CD4-positive, alpha-beta T cell treated with Interferon alpha-2 for 1 hour (primary cell): ENCODE results near the gene CTIF.

Experiments used
- DNase-seq, 2 donors: peaks; one replicate each; pipeline ENCODE4 v3.0.0-alpha.2; 2020 to 2022

The CTIF gene

DNA sequence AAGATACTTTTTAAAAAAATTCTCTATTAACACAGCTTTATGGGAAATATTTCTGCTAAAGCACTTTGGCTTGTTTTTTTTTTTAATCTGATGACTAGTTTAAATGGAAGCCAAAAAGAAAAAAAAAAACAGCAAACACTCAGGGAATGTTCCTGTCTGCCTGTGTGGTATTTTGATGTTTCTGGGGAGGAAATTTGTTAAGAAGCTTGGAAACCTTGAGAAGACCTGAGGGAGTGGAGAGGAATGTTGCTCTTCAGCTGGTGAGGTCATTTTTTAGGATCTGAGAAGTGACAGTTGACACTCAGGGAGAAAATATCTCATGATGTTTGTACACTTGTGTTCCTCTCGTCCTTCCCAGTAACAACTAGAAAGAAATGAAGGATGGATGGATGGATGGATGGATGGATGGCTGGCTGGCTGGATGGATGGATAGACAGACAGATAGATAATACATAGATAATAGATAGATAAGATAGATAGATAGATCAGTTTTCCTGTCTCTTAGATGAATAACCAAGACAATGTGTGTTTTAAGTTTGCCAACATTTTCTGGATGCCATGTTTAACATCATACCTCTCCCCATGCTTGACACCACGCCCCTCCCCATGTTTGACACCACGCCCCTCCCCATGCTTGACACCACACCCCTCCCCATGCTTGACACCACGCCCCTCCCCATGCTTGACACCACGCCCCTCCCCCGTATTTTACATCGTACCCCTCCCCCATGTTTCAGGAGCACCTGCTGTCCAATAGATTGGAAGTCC, 84.8 kb downstream of the CTIF start:
- no peak for DNase-seq

DNA sequence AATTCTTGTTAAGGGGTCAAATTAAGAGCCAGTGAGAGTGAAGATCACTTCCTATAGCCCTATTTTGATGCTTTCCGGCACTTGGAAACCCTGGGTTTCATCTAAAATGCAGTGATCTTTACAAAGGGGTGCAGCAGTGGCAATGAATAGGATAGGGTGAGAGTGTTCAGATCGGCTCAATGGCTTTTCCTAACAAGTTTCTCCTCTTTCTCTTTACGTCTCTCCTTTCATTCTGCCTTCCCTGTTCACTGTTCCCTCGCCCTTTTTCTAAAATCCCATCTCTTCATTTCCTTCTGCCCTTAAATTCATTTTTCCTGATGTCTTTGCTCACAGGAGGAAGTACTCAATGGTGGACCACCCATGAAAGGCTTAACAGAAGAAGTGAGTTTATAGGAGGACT, 86.0 kb downstream of the CTIF start:
- no peak for DNase-seq

DNA sequence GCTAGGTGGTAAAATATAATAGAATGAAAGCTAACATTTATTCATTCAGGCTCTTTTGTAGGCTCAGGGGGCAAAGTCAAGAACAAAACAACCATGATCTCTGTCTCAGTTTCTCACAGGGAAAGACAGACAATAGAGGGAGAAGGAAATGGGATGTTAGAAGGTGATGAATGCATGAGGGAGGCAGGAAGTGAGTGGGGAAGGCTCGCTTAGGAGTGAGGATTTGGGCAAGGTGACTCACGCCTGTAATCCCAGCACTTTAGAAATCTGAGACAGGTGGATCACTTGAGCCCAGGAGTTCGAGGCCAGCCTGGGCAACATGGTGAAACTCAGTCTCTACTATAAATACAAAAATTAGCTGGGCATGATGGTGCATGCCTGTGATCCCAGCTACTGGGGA, 88.4 kb downstream of the CTIF start:
- DNase-seq = no peak

DNA sequence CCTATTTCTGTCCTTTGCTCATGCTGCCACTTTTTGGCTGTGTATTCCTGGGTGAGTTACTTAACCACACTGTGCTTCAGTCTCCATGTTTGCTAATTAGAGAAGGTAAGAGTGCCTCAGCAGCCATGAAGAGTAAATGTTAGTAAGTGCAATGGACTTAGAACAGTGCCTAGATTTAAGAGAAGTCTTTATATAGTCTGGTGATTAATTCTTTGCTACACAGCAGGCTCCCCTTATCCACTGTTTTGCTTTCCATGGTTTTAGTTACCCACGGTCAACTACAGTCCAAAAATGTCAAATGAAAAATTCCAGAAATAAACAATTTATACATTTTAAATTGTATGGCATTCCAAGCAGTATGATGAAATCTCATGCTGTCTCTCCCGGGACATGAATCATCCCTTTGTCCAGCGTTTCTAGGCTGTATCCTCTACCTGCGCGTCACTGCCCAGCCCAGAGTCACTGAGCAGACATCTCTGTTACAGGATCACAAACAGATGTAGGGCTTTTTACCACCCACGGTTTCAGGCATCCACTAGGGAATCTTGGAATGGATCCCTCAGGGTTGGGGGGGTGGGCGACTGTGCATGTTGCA, 91.0 kb downstream of the CTIF start:
- no peak for DNase-seq

DNA sequence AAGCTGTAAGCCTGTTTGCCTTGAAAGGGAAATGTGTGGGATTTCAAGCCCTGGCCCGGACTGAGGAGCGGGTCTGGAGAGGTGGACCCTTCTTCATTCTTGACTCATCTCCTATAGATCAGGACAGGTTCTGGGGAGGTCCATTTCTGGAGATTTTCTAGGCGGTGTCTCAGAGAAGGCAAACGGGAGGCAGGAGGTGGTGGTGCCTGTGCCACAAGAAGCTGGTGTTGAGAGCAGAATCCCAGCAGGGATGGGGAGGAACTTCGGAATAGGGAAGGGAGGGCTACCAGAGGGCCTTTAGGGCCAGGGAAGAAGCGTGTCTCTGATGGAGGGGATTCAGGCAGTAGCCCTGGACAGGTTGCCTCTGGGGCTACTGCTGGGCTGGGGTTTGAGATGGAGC, 93.0 kb downstream of the CTIF start:
- DNase-seq = no peak

DNA sequence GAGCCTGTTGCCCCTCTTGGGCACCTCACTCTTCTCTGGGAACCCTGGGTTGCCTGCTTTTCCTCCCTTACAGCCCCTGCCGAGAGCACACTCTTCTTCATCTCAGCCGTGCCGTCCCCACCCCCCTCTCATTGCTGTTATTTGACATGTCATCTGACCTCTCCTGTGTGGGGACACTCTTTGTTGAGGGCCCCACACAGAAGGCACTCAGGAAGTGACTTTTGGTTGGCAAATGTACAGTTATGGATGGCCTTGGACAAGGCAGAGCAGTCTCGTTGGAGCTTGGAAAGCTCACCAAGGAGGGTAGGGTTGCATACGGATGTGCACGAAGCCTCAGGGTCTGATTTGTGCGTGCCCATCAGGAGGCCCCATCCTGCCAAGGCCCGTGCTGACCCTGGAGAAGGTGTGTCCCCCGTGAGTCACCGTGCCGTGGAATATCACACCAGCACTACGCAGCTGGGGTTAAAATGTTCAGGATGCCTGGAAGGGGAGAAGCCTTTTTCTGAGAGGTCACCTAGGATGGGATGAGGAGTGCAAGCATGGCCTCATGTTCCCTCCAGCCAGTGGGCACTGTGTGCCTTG, 93.9 kb downstream of the CTIF start:
- DNase-seq = no peak

DNA sequence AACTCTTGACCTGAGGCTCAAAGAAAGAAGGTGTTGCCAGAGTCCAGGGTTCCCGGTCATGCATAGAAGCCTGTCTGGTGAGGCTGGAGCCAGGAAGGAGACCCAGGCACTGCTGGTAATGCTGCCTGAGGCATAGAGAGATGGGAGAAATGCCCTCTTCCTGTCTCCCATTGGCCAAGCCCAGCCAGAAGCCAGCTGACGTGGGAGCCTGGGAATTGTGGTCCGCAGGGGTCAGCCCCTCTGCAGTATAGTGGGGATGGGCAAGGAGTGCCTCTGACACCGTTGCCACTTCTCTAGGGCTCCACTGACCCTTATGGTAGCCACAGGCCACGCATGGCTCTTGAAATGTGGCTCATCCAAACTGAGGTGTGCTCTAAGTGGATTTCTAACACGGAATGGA, 95.7 kb downstream of the CTIF start:
- no peak for DNase-seq

DNA sequence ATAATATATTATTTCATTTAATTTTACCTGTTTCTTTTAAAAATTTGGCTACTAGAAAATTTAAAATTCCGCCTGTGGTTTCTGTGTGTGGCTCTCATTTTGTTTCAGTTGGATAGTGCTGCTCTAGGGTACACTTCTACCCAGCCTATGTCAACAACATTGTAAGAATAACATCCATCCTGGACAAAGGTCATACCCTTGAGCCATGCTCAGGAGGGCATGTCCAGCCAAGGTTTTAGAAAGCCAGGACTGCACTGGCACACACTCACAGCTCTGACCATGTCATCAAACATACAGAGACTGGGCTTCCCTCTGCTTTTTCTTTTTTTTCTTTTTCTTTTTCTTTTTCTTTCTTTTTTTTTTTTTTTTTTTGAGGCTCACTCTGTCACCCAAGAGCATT, 96.1 kb downstream of the CTIF start:
- no peak for DNase-seq

DNA sequence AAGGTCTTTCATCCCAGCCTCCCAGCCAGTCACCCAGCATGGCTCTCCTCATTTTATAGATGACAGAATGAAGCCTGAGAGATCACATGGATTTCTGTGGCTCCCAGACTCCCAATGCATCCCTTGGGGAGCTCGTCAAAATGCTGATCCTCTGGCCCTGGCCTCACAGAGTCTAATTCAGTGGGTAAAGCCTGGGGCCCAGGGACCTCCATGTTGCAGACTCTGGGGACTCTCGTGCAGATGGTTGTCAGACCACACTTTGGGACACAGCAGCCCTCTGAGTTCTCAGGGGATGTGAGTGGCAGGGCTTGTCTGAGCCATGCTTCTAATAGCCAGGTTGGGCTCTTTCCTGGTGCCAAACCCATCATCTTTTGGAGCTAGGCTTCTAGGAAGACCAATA, 97.0 kb downstream of the CTIF start:
- no peak for DNase-seq

DNA sequence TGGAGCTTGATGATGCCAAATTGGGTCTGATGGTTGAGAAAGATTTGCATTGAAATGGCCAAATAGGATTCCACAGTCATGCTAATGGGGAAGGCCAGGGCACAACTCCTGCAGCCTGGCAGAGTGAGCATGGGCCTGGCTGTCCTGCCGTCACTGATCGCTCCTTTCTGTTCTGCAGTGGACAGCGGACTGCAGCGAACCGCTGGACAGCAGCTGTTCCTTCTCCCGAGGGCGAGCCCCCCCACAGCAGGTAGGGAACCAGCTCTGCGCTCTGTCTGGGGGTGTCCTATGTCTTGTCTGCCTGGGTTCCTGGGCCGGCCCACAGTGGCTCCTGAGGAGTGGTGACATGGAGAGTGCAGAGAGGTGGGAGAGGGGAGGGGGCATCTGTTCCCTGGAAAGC, 97.6 kb downstream of the CTIF start:
- DNase-seq = no peak

DNA sequence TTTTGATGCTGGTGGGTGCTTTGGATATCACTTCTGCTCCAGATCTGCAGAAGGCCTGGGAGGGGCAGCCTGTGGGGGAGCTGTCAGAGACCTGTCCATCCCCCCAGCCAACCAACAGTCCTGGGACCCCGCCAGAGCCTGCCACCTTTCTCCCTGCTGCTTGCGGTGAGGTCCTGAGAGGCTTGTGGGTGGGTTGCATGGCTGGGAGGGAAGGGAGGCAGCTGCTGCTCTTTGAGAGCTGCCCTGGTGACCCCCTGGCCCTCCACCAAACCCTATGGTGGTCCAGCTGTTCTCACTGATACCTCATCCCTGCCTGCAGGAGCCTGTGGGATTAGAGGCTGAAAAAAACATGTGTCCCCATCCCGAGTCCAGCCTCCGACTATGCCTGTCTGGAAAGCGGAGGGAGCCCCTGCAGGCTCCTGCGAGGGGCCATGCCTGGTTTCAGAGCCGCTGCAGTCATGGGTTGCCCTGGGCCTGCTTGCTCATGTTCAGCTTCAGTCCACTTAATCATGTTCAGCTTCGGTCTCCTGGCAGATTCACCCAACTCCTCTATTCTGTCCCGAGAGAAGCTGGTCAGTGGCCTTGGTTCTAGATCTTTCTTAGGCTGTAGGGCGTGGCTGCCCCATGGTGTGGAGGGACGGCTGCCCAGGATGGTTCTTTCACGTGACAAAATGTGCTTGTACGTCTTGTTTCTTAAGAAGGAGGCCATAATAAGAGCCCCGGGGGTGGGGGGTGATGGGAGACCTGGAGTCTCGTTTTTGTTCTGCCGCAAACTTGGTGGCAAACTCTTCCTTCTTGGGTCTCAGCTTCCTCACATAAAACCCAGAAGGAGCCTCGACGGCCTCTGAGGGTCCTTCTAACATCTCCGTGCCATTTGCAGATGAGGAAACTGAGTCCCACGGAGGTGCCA, 98.5 kb downstream of the CTIF start:
- no peak for DNase-seq

DNA sequence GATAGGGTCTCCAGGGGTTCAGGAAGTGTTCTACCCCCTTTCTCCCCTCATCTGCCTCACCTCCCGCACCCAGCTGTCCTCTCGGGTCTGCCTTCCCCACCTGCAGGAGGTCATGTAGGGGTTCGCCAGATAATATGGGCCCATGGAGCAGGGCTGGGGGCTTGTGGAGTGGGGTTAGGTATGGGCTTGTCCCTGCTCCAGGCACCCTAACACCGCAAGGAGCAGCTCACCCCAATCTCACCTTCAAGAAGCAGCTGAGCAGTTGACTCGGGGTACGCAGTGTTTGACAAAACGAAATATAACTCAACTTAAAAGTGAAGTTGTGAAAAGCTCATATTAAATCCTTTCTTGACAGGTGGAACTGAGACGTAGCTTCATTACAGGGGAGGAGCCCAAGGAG, 99.6 kb downstream of the CTIF start:
- DNase-seq = no peak

DNA sequence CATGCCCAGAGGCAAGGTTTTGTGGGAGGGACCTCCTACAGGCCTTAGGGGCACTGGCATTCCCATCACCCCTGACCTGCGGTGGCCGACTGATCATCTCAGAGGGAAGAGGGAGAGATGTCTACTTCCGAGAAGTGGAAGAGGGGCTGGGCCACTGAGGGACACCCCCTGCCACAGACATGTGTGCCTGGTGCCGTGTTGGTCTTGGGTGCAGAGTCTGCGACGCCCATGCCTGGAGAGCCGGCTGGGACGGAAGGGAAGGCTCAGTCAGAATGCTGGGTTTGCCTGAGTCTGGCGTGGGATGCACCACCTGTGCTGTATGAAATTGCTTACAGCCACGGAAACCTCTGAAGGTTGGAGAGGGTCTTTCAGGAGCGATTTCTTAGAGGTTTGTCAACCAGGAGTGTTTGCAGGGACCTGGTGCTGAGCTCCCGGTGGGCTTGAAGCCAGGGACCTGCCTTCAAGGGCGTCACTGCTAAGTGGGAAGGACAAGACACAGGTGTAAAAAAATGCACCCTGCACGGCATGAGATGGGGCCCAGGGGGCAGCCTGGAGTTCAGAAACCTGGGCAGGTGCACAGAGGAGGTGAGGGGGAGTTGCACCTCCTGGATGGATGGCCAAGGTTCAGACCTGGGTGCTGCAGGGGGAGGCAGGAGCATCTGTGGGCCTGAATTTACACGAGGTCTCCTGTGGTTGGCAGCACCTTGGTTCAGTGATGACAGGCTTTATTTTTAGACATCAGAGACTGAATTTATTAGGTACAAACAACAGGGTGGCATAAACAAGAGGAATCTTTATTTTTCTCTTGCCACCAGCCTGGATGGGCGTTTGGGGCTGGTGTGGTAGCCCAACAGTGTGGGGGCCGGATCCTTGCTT, 100.3 kb downstream of the CTIF start:
- DNase-seq = no peak

DNA sequence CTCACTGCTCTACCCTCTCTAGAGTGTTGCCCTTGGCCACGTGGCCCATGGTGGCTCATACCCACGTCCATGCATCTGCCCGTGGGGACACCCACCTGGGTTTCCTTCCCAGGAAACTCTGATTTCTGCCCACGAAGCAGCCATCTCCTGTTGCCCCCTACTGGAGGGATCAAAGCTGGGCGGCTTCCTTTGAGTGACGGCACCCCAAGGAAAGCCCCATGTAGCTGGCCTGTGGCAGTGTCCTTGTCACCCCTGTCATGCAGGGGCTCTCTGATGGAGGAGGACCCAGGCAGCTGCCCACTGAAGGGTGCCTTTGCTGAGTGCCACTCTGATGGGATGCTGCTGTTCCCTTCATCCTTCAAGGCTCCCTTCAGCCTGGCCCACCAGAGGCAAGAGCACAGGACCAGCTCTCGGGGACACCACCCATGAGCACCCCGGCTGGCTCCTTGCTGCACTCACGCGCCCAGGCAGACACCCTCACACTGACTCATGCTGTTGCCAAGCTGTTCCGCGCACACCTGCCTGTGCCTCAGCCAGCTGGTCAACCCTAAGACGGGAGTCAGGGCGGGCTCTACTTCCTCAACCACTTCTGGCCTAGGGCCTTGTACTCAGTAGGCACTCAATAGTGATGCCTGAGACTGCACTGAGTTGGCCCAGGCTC, 101.1 kb downstream of the CTIF start:
- no peak for DNase-seq

DNA sequence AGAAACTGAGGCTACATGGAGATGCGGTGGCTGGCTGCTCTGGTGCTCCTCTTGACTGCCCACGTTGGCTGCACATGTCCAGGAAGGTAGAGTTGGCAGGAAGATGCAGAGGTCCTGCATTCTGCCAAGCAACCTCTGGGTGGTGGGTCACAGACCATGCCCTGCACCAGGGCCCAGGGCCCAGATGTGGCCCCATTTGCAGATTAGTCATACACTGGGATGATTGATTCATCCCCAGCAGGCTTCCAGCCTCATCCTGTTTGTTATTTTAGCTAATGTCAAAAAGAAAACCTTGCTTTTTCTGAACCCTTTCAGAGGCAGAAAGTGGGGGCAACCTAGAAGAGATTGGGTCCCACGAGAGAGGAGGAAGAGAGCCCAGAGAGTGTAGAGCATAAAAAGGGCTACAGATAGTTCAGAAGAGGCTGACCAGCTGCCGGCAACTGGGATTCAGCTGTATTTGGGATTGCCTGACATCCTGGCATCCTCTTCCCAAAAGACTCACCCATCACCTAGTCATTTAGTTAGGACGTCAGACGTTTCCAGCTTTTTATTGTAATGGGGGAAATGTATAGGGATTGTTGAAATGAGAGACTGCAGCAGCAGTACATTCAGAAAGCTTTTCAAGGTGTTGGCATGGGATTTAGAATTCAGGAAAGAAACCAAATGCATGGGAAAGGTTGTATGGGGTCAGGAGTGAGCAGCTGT, 101.9 kb downstream of the CTIF start:
- DNase-seq = no peak

DNA sequence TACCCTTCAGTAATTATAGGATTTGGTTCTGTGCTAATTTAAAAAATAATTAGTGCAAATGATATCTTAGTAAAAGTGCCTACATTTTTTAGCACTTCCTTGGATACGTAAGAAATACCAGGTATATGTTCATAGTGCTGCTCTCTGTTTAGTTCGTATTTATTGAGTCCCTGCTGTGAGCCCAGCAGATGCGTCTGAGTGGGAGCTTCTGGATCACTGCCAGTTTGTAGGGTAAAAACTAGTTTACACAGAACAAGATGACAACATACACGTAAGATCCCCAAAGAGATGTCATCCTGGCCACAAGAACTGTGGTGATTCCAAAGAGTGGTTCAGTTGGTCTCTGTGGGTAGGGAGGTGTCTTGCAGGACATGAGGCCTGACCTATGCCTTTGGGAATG, 103.2 kb downstream of the CTIF start:
- no peak for DNase-seq

DNA sequence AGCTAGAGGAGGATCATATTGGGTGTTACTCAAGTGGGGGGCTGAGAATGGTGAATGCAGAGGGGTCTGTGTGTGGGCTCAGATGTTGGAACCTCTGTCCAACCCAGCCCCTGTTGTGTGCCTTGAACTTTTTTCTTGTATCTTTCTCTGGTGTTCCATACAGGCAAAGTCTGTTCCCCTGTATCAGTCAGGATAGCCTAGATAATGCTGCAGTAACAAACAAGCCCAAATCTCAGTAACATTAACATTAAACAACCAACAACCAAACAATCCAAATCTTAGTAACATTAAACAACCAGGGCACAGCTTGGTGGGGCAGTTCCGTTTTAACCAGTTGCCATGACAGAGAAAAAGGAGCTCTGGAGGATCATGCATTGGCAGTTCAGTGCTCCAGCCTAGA, 103.7 kb downstream of the CTIF start:
- DNase-seq = no peak

DNA sequence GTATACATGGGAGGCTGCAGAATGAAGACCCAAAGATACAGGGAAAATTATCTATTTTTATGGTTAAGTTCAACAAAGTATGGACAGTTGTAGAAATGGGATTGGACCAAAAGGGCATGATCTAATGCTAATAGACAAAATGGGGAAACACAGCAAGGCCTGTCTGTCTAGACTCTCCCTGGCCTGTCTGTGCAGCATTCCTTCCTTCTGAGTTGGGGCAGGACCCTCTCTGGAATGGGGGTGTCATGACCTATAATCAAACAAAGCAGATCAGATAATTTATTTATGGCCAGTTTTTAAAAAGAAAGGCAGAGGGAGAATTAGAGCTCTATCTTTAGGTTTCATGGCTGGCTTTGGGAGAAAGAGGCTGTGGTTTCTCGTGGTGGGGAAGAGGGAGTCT, 104.4 kb downstream of the CTIF start:
- DNase-seq = no peak

DNA sequence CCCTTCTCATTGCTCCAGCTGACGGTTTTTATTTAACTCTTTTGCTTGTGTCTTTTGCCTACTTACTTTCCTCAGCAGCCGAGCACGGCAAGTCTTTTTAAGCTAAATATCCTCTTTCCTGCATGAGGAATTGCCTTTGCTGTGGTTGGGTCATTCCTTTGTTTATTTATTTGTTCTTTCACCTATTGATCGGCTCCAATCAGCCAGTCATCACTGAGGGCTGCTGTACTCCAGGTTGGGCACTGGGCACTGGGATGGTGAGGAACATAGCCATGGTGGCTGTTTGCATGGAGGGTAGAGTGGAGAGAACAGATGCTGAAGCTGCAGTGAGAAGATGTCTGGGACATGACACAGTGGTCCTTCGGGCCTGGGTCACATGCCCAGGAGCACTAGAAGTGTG, 105.2 kb downstream of the CTIF start:
- DNase-seq = no peak

DNA sequence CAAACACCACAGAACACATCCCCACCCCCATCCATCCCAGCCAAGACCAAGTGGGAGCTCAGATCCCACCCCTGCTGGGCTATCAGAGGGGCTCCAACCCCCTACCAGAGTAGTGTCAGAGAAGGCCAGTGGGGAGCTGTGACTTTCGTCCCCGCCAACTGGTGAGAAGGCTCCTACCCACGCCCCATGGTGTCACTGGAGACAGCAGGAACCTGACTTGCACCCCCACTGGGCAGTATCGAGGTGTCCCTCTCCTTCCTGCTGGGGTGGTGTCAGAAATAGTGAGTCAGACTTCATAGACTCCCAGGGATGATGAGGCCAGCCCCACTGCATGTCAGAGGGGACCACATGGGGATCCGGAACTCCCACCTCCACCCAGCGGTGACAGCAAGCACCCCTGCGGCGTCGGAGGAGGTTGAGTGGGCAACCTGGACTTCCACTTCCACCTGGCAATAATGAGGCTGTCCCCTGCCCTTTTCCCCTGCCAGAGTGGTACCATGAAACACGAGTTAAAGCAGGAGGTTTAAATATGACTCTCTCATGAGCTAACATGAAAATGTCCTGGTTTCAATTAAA, 106.7 kb downstream of the CTIF start:
- no peak for DNase-seq

DNA sequence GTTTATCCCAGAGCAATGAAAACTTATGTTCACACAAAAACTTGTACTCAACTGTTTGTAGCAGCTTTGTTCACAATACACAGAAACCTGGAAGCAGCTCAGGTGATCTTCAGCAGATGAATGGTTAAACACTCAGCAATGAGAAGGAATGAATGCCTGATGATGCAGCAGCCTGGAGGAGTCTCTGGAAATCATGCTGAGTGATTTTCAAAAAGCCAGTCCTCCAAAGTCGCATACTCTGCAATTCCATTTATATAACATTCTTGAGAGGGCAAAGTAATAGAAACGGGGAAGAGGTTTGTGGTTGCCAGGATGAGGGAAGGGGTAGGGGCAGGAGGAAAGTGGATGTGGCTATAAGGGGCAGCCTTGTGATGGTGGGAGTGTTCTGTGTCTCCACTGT, 108.1 kb downstream of the CTIF start:
- DNase-seq = no peak
